Measurements from ENCODE around the gene TULP4.

TULP4 gene, protein sequence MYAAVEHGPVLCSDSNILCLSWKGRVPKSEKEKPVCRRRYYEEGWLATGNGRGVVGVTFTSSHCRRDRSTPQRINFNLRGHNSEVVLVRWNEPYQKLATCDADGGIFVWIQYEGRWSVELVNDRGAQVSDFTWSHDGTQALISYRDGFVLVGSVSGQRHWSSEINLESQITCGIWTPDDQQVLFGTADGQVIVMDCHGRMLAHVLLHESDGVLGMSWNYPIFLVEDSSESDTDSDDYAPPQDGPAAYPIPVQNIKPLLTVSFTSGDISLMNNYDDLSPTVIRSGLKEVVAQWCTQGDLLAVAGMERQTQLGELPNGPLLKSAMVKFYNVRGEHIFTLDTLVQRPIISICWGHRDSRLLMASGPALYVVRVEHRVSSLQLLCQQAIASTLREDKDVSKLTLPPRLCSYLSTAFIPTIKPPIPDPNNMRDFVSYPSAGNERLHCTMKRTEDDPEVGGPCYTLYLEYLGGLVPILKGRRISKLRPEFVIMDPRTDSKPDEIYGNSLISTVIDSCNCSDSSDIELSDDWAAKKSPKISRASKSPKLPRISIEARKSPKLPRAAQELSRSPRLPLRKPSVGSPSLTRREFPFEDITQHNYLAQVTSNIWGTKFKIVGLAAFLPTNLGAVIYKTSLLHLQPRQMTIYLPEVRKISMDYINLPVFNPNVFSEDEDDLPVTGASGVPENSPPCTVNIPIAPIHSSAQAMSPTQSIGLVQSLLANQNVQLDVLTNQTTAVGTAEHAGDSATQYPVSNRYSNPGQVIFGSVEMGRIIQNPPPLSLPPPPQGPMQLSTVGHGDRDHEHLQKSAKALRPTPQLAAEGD (N-terminal part only)

GRCh38 chr6:158312165-158312564 is at the start of gene TULP4:
TSS of gene TULP4 (plus strand) at chr6:158312465. CDS start at chr6:158314017, 1,552 bp downstream.
- peak in 1 of 2 experiments; percentile 57 for DNase-seq

DNA sequence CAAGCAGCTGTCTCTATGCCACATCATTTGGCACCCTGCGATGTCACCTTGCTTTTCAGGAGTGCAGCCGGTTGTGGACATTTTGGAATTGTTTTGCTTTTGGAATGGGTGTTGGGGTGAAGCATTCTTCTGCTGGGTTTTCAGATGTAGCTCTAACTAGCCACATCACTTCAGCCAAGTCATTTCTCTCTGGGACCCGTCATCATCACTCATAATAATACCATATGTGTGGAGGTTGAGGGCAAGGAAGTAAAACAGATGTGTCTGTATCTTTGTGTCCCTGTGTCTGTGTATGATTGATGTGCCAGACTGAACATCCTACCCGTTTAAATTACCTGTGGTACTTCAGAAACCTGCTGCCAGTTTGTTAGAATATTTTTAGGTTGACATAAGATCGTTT is 49.5 kb upstream of the TULP4 start:
- no peak for DNase-seq

DNA sequence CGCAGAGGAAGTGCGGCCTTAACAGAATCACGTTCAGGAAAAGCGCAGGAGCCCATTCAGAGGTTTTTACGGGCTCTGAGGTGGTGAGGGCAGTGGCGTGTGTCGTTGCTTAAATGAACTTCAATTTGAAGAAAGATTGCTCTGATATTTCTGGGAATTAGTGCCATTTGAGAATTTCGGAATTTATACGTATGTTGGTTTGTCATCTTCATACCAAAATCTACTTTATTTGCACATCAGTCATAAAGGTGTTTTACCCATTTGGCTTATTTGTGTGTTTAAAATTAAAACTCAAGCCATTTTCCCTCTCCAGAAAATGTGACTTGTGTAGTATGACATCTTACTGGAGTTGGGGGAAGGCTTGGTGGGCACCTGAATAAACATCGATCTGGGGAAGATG is 48.1 kb upstream of the TULP4 start:
- no peak for DNase-seq

DNA sequence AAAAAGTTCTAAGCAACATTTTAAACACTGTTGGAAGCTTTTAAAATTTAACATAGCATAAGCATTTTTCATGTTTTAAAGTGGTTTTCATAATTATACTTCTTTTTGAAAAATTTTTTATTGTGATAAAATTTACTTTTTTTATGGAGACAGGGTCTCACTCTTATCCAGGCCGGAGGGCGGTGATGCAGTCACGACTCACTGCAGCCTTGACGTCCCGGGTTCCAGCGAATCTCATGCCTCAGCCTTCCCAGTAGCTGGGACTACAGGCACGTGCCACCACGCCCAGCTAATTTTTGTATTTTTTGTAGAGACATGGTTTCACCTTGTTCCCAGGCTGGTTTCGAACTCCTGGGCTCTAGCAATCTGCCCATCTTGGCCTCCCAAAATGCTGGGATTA is 46.1 kb upstream of the TULP4 start:
- no peak for DNase-seq

DNA sequence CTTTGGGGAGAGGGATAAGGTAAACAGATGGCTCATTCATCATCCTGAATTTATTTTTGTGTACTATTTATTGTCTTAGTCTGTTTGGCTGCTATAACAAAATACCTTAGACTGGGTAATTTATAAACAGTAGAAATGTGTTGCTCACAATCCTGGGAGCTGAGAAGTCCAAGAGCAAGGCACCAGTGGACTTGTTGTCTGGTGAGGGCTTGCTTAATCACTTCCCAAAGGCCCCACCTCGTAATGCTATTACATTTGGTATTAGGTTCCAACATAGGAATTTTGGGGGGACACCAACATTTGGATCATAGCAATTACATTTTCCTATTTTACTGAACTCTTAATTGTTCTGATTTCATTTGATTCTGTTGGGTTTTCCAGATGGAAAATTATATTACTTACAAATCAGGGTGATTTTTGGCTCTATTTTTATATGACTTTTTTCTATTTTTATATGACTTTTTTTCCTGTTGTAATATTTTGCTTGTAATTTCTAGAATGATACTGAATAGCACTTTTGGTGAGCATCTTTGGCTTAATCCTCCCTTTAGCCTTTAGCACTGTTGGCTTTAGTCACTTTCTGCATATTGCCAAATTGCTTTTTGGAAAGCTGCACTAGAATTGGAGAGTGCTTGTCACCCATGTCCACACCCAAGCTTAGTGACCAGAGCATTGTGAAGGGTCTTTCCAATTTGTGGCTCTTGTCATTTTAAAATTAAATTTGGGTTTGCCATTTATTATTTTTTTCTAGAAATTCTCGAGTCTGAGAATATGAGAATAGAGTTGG is 43.7 kb upstream of the TULP4 start:
- DNase-seq: no peak

- no peak for DNase-seq
These were observed 42.6 kb upstream of the TULP4 start for GRCh38 chr6:158269657-158270056.

- DNase-seq: no peak
These were observed 41.7 kb upstream of the TULP4 start for GRCh38 chr6:158270389-158271127.

GRCh38 chr6:158272324-158272723 is 39.9 kb upstream of the TULP4 start:
- no peak for DNase-seq

DNA sequence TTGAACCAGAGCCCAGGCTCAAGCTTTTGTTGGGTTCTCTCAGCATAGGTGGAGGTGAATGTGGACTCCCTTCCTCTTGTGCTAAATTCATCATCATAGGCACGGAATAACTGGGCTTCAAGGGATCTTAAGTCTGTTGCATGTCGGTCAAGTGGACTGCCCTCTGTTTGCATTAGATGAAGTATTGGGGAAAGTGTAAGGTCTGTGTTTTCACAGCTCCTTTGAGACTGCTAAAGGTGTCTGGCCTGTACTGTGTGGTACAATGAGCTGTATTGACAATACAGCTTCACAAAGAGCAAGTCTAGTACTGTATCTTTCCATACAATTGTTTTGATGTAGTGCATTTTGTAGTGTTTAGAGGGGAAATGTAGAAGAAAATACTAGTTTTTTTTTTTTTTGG is 34.3 kb upstream of the TULP4 start:
- DNase-seq: no peak

GRCh38 chr6:158279615-158280014 is 32.6 kb upstream of the TULP4 start:
- peak in 1 of 2 experiments; percentile 18 for DNase-seq

GRCh38 chr6:158283304-158283980 is 28.8 kb upstream of the TULP4 start:
- DNase-seq: peak in 1 of 2 experiments; percentile 61

GRCh38 chr6:158284007-158284875 is 28.0 kb upstream of the TULP4 start:
- peak; percentile 74 to 84 for DNase-seq

DNA sequence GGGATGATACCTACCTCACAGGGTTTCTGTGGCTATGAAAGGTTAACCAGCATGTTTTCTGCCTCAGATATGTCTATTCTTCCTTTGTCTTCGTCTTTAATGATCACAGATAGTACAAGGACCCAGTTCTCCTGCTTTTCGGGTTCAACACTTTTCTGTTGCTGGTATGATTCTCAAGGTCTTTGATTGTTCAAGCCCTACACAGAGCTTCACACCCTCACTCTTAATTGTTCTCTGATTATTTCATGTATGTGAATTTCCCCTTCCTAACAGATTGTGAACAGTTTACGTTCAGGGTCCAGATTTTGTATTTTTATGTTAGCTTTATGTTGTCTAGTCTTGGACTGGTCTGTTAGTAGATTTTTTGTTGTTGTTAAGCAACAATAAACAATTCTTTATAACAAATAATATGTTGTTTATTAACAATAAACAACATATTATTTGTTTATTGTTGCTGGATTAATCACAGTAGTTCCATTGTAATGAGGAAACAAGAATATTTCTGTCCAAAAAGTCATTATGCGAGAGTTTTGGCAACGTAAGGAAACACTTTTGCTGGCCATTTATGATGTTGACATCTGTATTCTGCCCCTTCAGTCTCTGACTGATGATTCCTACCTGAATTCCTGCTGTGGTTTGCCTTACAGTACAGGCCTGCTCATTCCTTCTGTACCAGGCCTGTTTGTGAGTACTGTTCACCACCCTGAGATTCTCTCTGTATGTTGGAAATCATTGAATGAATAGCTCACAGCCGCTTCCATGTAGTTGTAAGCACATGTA is 27.2 kb upstream of the TULP4 start:
- DNase-seq: no peak

DNA sequence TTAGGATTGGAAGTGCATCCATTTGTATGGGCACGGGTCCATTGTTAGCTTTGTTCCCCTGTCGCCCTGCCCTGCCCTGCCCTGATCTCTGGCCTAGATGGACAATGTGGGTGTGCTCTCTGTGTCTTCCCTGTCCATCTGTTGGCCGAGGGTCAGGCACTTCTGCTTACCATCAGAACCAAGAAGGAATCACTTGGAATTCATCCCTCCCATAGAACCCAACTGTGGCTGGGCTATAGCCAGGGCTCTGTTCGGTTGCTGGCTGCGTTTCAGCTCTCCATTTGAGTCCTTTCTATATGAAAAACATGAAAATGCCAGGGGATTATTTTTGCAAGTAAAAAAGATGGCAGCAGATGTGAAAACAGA is 26.6 kb upstream of the TULP4 start:
- no peak for DNase-seq

- DNase-seq: no peak
These were observed 25.9 kb upstream of the TULP4 start for GRCh38 chr6:158286413-158286812.

DNA sequence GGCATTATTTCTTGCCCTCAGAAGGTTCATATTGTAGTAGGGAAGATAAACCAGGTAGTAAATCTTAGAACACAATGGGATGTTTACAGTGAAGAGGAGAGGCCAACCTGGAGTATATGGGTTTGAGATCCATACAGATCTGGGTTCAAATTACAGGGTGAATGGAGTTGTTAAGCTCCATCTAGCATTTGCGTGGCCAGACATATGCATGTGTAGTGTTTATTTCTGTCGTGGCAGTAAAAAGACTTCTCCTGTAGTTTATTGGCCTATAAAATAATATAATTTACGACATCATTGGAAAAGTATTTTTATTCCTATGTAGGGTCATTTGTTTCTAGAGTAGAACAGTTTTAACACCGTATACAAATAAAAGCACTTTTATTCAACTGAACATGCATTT is 25.2 kb upstream of the TULP4 start:
- no peak for DNase-seq

DNA sequence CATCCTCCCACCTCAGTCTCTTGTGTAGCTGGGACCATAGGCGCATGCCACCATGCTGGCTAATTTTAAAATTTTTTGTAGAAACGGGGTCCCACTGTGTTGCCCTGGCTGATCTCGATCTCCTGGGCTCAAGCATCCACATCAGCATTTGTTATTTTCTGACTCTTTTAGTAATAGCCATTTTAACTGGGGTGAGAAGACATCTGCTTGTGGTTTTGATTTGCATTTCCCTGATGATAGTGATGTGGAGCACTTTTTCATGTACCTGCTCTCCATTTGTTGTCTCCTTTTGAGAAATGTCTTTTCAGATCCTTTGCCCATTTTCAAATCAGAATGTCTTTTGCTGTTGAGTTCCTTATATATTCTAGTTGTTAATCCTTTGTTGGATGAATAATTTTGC is 22.2 kb upstream of the TULP4 start:
- DNase-seq: no peak

DNA sequence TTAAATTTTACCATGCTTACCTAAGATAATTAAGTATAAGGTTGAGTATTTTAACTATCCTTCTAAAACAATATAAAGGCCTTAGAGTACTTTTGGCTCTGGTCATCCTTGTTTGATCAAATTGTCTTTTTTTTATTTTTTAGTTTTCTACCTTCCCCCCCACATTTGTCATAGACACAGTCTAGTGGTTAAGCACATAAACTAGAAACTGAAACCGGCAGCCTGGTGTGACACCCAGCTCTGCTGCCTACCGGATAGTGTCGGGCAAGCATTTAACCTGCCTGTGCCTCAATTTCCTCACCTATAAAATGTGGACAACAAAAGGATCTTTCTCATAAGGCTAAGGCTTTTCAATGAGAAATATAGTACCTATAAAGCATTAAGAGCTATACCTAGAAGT is 21.6 kb upstream of the TULP4 start:
- DNase-seq: no peak

DNA sequence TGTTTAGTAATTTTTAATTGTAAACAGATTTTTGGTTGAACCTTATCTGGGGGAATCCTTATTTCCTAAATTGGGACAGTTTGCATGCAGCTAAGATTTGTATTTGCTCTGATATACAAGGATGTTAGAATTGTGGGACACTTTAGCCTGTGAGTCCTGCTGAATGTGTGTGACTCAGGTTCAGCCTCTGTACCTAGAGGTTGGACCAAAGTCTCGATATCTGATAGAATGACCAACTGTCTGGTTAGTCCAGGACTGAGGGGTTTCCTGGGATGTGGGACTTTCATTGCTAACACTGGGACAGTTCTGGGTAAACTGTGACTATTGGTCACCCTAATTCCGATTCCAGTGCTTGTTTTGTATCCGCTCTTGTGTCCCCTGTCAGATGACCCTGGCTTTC is 20.2 kb upstream of the TULP4 start:
- DNase-seq: no peak

DNA sequence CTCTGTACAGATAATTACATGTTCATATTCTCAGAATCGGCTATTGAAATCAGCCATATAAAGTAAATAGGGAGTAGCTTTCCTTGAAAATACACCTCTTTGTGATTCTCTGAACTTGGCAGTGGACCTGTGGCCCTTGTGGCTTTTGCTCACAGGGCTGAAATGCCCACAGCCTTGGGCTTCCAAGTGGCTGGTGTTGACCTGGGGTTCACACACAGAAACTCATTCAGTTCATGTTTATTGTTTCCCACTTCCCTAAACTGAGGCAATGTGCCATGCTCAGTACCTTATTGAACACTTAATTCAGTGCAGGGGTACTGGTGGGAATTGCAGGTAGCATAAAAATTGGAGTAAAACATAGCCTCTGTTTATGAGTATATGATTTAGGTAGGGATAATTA is 19.1 kb upstream of the TULP4 start:
- no peak for DNase-seq

Data from NCI-H524 (cell line).